Sciatic nerve (tissue), 2 donors: ENCODE measurements around the gene TSC2. TPM values are rescaled to one million over a fixed set of nuclear protein-coding genes. Genes with fewer than 3 reads are reported as not detected.
A peak's percentile ranks its signal among the peaks of the same experiment; 100 is the strongest.

Experiments used
- ATAC-seq: fragments of 200-7000 bp; cut with Tn5 transposase; one replicate; pipeline ENCODE4 v1.9.1; 2020; ENCODE audit warnings: mild to moderate bottlenecking, moderate library complexity
- DNase-seq: peaks from one replicate; pipeline ENCODE4 v3.0.0-alpha.2; 2020; ENCODE audit warnings: low spot score
- intact Hi-C: fragments of 100-400 bp; cut with DNase I; formaldehyde crosslinking; loops from one replicate; pipeline ENCODE4 v1.14.2; 2022
- total RNA-seq: library from RNA; stranded (reverse); fragmentation: NEBNext Ultra II Directional; extraction: Animal tissue kit (Norgen Biotek cat#: 25700); gene quantifications from one replicate; pipeline ENCODE4 v1.2.1, GENCODE V29; 2021
- donor health status: DM: no; HTN: no; CAD: no.
- donor health status: DM: no; HTN: no; CAD: no.

The TSC2 gene
- total RNA-seq, 1 donor from 2014 or later = 156 TPM

DNA sequence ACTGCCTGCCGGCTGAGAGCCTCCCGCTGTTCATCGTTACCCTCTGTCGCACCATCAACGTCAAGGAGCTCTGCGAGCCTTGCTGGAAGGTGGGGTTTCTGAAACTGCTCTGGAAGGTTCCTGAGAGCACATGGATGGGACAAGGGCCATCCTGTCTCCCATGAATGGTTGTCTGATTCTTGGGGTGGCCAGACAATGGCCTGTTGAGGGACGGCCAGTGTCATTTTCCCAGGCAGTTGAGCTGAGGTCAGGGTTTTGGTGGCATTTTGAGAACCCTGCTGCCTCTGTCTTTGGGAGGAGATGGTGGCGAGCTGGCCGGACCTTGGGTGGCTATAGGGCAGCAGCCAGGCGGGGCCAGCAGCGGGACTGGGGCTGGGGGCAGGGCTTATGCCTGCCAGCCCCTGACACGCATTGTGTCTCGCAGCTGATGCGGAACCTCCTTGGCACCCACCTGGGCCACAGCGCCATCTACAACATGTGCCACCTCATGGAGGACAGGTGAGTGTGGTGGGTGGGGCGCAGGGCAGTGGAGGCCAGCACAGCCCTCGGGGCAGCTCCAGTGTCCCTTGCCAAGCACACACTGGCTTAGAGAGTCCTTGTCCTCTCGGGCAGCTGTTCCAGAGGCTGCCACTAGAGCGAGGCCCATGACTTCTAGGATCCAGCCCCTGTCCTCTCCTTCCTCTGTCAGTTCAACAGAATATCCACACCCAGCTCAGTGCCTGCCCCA, 9.1 kb downstream of the TSC2 start:
- DNase-seq = no peak
- ATAC-seq = peak; percentile 19
- intact Hi-C loops = no loop called here

GRCh38 chr16:2057438-2057837, 9.7 kb downstream of the TSC2 start:
- intact Hi-C loops = no loop called here
- no peak for ATAC-seq
- no peak for DNase-seq

GRCh38 chr16:2058420-2058819, 10.6 kb downstream of the TSC2 start:
- ATAC-seq = no peak
- DNase-seq = no peak
- intact Hi-C loops = no loop called here

DNA sequence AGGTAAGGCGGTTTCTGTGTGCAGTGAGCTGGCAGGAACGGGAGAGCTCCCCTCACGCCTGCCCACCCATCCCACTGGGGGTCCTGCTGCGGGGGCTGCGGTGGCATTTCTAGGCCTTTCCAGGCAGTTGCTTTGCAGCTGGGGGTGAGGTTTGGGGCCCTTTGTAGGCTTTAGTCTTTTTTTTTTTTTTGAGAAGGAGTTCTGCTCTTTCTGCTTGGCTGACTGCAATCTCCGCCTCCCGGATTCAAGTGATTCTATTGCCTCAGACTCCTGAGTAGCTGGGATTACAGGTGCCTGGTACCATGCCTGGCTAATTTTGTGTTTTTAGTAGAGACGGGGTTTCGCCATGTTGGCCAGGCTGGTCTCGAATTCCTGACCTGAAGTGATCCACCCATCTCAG, 11.1 kb downstream of the TSC2 start:
- no peak for ATAC-seq
- intact Hi-C loops = no loop called here
- no peak for DNase-seq

GRCh38 chr16:2060346-2060745, 12.6 kb downstream of the TSC2 start:
- intact Hi-C loops = no loop called here
- ATAC-seq (no peak), DNase-seq (no peak)

- intact Hi-C loops = no loop called here
- DNase-seq = no peak
- ATAC-seq = no peak
Observed at GRCh38 chr16:2061023-2061422, 13.2 kb downstream of the TSC2 start.

GRCh38 chr16:2061526-2061925, 13.7 kb downstream of the TSC2 start:
- intact Hi-C loops = no loop called here
- ATAC-seq = no peak
- no peak for DNase-seq

DNA sequence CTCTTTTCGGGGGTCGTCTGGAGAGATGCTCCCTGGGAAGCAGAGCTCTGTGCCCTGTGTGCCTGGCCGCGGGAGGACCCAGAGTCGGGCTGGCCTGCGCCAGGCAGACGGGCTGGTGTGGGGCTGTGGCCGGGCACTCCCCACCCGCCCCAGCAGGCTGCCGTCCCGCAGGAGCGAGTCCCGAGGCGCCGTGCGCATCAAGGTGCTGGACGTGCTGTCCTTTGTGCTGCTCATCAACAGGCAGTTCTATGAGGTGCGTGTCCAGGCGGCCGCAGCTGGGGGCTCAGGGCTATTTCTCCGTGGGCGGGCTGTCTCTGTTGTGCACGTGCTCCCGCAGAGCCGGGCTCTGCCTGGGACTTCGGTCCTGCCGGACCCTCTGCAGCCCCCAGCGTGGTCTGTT, 15.0 kb downstream of the TSC2 start:
- no peak for ATAC-seq
- no peak for DNase-seq
- intact Hi-C loops = no loop called here

DNA sequence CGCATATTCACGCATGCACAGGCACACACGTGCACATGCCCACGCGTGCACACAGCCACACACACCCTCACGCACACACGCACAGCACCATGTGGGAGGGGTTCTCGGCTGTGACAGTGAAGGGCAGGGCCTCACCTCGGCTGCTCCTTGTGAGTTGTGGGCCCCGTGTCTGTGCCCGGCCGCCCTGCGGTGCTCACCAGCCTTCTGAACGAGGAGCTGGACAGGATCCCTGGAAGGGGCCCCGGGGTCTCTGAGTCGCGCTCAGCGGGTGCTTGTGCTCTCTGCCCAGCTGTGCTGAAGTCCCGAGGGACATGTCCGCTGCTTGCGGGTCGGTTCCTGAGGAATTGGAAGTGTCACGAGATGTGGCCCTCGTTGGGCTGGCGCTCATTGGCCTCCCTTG, 16.1 kb downstream of the TSC2 start:
- ATAC-seq = no peak

DNA sequence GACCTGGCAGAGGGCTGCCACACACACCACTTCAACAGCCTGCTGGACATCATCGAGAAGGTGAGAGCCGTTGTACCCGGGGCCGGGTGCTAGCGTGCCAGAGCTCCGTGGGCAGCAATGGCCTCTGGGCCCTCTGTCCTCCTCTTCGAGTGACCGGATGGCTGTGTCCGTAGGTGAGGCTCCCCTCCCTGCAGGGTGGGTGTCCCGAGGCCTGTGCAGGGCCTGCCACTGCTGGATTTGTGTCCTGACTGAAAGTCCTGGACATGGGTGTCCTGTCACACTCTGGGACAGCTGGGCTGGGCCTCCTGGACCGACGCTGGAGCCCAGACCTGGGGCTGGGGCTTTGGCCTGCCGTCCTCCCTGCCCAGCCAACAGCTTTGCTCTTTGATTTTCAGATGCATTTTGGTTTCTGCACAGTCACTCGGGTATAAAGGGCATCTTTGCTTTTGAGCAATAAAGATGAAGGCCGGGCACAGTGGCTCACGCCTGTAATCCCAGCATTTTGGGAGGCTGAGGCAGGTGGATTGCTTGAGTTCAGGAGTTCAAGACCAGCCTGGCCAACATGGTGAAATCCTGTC, 16.7 kb downstream of the TSC2 start:
- DNase-seq = no peak

More for the DNA sequence above, 16.1 kb downstream of the TSC2 start:
- DNase-seq = no peak
- intact Hi-C loops = no loop called here

DNA sequence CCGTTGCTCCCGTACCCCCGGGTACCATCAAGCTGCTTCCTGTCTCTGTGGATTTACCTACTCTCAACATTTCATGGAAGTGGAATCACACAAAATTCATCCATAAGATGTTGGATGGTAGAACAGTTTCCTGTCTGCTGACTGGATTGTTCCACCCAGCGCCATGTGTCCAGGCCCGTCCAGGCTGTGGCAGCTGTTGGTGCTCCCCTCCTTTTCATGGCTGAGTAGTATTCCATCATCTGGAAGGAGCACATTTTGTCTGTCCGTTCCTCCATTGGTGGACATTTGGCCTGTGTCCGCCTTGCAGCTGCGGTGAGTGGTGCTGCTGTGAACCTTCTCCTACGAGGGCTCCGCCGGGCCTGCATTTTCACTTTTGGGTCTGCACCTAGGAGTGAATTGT, 18.4 kb downstream of the TSC2 start:
- ATAC-seq (no peak), DNase-seq (no peak)
- intact Hi-C loops = no loop called here

More for the DNA sequence above, 16.7 kb downstream of the TSC2 start:
- ATAC-seq = no peak
- intact Hi-C loops = no loop called here

DNA sequence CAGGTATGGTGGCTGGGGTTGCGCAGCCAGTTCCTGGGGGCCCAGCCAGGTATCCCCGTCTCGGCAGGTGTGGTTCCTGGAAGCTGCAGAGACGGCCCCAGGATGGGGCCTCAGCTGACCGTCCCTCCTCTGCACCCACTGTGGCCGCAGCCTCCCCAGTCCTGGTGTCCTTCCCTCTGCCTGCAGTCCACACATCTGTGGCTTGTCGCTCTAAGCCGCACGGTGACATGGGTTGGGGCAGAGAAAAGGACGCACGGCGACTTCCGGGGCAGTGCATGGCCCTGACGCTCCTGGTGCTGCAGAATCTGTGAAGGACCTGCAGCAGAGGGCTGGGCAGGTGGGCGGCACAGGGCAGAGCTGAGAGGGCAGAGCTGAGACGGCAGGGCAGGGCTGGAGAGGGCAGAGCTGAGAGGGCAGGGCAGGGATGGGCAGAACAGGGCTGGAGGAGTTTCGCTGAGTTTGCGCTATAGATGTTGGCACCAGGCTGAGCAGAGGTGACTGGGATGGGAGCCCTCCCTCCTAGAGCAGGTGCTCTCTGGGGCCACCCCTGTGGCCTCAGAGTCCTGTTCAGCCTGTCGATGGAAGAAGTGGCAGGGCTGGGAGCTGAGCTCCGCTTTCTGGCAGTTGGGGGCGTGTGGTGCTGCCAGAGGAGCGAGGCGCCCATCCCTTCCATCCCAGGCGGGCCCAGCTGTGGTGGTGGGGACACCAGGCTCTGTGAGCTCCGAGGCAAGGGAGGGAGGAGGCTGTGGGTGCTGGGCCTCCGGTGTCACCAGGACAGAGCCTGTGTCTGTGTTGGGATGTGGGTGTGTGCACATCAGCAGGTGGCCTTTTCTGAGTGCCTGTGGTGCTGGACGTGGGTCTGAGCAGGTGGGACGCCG, 23.0 kb downstream of the TSC2 start:
- ATAC-seq (no peak), DNase-seq (no peak)
- intact Hi-C loops = no loop called here

DNA sequence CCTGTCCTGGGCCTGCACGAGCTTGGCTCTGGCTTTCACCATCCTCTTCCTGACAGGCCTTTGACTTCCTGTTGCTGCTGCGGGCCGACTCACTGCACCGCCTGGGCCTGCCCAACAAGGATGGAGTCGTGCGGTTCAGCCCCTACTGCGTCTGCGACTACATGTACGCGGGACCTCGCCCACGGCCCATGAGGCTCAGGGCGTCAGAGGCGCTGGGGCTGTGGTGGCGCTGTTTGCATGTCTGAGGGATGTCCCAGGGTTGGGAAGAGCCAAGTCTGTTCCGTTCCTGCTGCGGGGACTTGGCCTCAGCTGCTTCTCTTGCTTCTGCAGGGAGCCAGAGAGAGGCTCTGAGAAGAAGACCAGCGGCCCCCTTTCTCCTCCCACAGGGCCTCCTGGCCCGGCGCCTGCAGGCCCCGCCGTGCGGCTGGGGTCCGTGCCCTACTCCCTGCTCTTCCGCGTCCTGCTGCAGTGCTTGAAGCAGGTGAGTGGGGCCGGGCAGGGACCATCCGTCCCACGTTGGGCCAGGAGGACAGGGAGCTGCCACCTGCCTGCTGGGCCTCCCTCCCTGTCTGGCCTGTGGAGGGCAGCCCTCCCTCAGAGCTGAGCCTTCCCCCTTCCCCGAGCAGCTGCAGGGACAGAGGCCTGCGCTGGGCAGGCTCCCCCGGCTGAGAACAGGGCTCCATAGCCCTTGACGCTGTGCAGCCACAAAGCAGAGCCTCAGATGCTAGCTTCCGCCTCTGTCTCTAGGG, 23.8 kb downstream of the TSC2 start:
- intact Hi-C loops = no loop called here
- ATAC-seq = no peak
- no peak for DNase-seq

- DNase-seq (no peak), ATAC-seq (no peak)
- intact Hi-C loops = no loop called here
Observed at GRCh38 chr16:2072926-2073325, 25.1 kb downstream of the TSC2 start.

- intact Hi-C loops = no loop called here
- DNase-seq (no peak), ATAC-seq (no peak)
Observed at GRCh38 chr16:2074071-2074470, 26.3 kb downstream of the TSC2 start.

DNA sequence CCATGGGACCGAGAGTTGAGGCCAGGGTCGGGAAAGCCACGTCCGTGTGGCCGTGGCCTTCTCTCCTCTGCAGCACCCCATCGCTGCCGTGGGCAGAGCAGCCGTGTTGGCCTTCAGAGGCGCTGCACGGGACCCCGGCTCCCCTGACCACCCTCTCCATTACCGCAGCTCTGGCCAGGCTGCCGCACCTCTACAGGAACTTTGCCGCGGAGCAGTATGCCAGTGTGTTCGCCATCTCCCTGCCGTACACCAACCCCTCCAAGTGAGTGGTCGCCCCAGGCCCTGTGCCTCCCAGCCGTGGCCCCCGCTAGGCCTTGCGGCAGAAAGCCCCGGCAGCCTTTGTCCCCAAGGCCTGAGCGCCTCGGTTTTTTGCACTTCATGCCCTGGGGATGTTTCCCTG, 27.8 kb downstream of the TSC2 start:
- DNase-seq (no peak), ATAC-seq (no peak)
- intact Hi-C loops = no loop called here

GRCh38 chr16:2076072-2076865, 28.5 kb downstream of the TSC2 start:
- intact Hi-C loops = no loop called here
- no peak for DNase-seq
- ATAC-seq = no peak

DNA sequence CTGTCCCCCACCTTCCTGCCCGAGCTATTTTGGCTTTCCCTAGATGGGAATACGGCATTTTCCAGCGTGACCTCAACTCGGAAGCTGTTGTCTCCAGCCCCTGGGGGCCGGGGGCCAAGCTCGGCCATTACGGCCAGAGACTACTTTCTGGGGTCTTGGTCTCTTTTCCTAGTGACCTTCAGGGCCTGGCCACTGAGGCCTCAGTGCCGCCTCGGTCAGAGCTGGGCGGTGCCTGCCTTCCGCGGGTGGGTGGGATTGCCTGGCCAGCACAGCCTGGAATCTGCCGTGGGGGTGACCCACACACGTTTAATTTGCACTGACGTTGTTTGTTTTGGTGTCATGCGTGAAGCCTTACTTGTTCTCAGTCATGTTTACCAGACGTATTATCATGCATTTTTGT, 29.2 kb downstream of the TSC2 start:
- intact Hi-C loops = no loop called here
- ATAC-seq = no peak
- DNase-seq = no peak

DNA sequence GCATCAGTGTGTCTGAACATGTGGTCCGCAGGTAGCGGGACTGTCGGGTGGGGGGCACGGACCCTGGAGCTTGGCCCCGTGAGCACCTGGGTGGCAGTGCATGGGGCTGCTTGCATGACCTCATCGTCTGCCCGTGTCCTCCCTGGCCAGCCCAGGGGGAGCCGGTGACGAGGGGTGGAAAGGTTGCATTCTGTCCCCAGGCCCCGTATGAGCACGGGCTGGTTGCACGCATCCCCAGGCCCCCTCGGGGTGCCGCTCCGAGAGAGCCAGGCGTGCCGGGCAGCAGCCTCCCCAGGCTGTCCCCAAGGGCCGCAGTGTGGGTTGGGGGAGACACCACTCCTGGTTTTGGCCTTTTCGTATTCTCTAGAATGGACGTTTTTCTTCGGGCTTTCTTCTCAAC, 29.9 kb downstream of the TSC2 start:
- DNase-seq (no peak), ATAC-seq (no peak)
- intact Hi-C loops = no loop called here
